Osteoblast (primary cell): Measurements from ENCODE around the gene TIGD4. TPM values are rescaled to one million over a fixed set of nuclear protein-coding genes. Genes with fewer than 3 reads are reported as not detected.

Experiments used
- DNase-seq: peaks from one replicate; pipeline ENCODE4 v3.0.0; 2011; ENCODE audit warnings: low spot score, mixed read lengths; ENCODE audit not compliant: insufficient read length; ENCODE audit errors: missing footprints
- H2AFZ ChIP-seq: 2 replicates; pipeline ENCODE4 v1.6.0; 2011; ENCODE audit warnings: mild to moderate bottlenecking, low read length
- H3K27ac ChIP-seq: 2 replicates; pipeline ENCODE4 v1.5.1; 2011; ENCODE audit warnings: mild to moderate bottlenecking, low read depth, low read length, moderate library complexity
- H3K27me3 ChIP-seq: 2 replicates; pipeline ENCODE4 v1.6.0; 2012; ENCODE audit warnings: mild to moderate bottlenecking, control low read depth, inconsistent platforms, low read length, moderate library complexity; ENCODE audit not compliant: insufficient read depth
- H3K36me3 ChIP-seq: 2 replicates; pipeline ENCODE4 v1.5.1; 2011; ENCODE audit warnings: mild to moderate bottlenecking, low read length, control low read depth, moderate library complexity; ENCODE audit not compliant: insufficient read depth
- H3K4me1 ChIP-seq: 2 replicates; pipeline ENCODE4 v1.5.1; 2011; ENCODE audit warnings: mild to moderate bottlenecking, low read length, control low read depth, moderate library complexity; ENCODE audit not compliant: insufficient read depth
- H3K4me2 ChIP-seq: 2 replicates; pipeline ENCODE4 v1.6.0; 2011; ENCODE audit warnings: mild to moderate bottlenecking, low read length; ENCODE audit not compliant: insufficient read depth
- H3K4me3 ChIP-seq: fragments of 200-600 bp; sonication (generic); 3 replicates; pipeline ENCODE4 v1.5.1; 2012; ENCODE audit warnings: mild to moderate bottlenecking, low read length, inconsistent platforms; ENCODE audit not compliant: insufficient read depth
- H3K79me2 ChIP-seq: 2 replicates; pipeline ENCODE4 v1.6.0; 2012; ENCODE audit warnings: mild to moderate bottlenecking, low read length, control low read depth, inconsistent platforms; ENCODE audit not compliant: insufficient read depth
- H3K9me3 ChIP-seq: 2 replicates; pipeline ENCODE4 v1.5.1; 2011; ENCODE audit warnings: low read depth, low read length, control low read depth
- H4K20me1 ChIP-seq: 2 replicates; pipeline ENCODE4 v1.6.0; 2012; ENCODE audit warnings: mild to moderate bottlenecking, low read length, control low read depth; ENCODE audit not compliant: insufficient read depth
- total RNA-seq: library from RNA; depleted of rRNA; stranded (reverse); fragments of >200 nt; gene quantifications from 2 replicates; pipeline ENCODE4 v1.2.3, GENCODE V29; 2012
- TF ChIP-seq, protein P1 (sequence below): IDR thresholded peaks from 2 replicates; pipeline ENCODE4 v1.5.1; 2011; ENCODE audit warnings: mild to moderate bottlenecking, low read depth, low read length, moderate library complexity; ENCODE audit errors: extremely low read depth

TIGD4 gene
- total RNA-seq, 1 donor = 0.36 TPM

DNA sequence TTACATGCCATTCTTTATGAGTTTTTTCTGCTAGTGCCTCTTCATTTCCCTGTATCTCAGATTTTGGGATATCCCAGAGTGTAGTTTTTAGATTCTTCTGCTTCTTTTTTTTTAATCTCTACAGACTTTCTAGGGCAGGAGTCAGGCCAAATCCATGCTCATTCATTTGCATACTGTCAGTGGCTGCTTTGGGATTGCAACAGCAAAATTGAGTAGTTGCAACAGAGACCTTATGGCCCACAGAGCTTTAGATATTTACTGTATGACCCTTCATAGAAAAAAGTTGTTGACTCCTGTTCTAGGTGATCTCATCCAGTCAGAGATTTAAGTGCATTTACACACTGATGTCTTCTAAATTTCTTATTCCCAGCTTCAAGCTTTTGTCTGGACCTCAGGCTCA is 35.5 kb upstream of the TIGD4 start:
- no peaks in the 10 kb centered on the region for H3K27me3 ChIP-seq
- DNase-seq = no peak
- no peaks in the 10 kb centered on the region for H3K4me1 ChIP-seq
- H2AFZ ChIP-seq = no peak overlapping the region
- H4K20me1 ChIP-seq = peaks cover 22% of the 10 kb centered on the region
- no peak overlapping the region for H3K27ac ChIP-seq
- H3K4me2 ChIP-seq = no peak overlapping the region
- peaks cover 32% of the 10 kb centered on the region for H3K79me2 ChIP-seq
- H3K4me3 ChIP-seq = no peak overlapping the region
- H3K9me3 ChIP-seq = no peaks in the 10 kb centered on the region
- TF ChIP-seq, protein P1, sequence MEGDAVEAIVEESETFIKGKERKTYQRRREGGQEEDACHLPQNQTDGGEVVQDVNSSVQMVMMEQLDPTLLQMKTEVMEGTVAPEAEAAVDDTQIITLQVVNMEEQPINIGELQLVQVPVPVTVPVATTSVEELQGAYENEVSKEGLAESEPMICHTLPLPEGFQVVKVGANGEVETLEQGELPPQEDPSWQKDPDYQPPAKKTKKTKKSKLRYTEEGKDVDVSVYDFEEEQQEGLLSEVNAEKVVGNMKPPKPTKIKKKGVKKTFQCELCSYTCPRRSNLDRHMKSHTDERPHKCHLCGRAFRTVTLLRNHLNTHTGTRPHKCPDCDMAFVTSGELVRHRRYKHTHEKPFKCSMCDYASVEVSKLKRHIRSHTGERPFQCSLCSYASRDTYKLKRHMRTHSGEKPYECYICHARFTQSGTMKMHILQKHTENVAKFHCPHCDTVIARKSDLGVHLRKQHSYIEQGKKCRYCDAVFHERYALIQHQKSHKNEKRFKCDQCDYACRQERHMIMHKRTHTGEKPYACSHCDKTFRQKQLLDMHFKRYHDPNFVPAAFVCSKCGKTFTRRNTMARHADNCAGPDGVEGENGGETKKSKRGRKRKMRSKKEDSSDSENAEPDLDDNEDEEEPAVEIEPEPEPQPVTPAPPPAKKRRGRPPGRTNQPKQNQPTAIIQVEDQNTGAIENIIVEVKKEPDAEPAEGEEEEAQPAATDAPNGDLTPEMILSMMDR = no peak
- no peaks in the 10 kb centered on the region for H3K36me3 ChIP-seq

DNA sequence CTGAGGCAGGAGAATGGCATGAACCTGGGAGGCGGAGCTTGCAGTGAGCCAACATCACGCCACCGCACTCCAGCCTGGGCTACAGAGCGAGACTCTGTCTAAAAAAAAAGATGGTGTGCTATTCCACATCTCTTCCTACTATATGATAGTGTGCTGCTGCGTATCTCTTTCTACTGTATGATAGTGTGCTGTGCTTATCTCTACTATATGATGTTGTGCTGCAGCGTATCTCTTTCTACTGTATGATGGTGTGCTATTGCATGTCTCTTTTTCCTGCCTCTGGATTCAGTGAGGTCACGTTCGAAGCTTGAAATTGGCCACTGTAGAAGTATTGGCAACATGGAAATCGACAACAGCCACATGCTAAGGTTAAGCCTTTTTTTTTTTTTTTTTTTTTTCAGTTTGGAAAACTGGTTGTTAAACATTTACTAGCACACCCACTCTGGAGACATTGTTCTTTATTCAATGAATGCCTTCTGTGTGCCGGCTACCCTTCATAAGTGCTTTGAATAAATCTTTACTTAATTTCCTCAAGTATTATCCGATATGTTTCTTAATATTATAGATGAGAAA is 31.3 kb upstream of the TIGD4 start:
- TF ChIP-seq, protein P1 = no peak

DNA sequence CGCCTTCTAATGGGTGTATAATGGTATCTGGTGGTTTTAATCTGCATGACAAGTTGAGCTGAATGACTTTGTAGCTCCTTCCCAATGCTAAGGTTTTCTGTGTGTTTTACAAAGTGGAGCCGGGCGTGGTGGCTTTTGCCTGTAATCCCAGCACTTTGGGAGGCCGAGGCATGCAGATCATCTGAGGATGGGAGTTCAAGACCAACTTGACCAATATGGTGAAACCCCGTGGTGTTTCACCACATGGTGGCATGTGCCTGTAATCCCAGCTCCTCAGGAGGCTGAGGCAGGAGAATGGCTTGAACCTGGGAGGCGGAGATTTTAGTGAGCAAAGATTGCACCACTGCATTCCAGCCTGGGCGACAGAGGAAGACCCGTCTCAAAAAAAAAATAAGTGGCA is 29.1 kb upstream of the TIGD4 start:
- peaks cover 28% of the 10 kb centered on the region for H4K20me1 ChIP-seq
- H3K27ac ChIP-seq = no peak overlapping the region
- no peak for DNase-seq
- no peaks in the 10 kb centered on the region for H3K9me3 ChIP-seq
- H3K79me2 ChIP-seq = peaks cover 60% of the 10 kb centered on the region
- H3K36me3 ChIP-seq = no peaks in the 10 kb centered on the region
- TF ChIP-seq, protein P1 = no peak
- H3K4me1 ChIP-seq = no peaks in the 10 kb centered on the region
- no peak overlapping the region for H3K4me2 ChIP-seq
- no peak overlapping the region for H3K4me3 ChIP-seq
- H3K27me3 ChIP-seq = no peaks in the 10 kb centered on the region
- no peak overlapping the region for H2AFZ ChIP-seq

More for the DNA sequence above, 31.3 kb upstream of the TIGD4 start:
- H3K4me3 ChIP-seq = no peak overlapping the region
- H4K20me1 ChIP-seq = peaks cover 25% of the 10 kb centered on the region
- no peaks in the 10 kb centered on the region for H3K4me1 ChIP-seq
- H3K9me3 ChIP-seq = no peaks in the 10 kb centered on the region
- peaks cover 57% of the 10 kb centered on the region for H3K79me2 ChIP-seq
- H3K27ac ChIP-seq = no peak overlapping the region
- no peaks in the 10 kb centered on the region for H3K27me3 ChIP-seq
- H2AFZ ChIP-seq = no peak overlapping the region
- no peak overlapping the region for H3K4me2 ChIP-seq
- H3K36me3 ChIP-seq = no peaks in the 10 kb centered on the region
- DNase-seq = no peak

DNA sequence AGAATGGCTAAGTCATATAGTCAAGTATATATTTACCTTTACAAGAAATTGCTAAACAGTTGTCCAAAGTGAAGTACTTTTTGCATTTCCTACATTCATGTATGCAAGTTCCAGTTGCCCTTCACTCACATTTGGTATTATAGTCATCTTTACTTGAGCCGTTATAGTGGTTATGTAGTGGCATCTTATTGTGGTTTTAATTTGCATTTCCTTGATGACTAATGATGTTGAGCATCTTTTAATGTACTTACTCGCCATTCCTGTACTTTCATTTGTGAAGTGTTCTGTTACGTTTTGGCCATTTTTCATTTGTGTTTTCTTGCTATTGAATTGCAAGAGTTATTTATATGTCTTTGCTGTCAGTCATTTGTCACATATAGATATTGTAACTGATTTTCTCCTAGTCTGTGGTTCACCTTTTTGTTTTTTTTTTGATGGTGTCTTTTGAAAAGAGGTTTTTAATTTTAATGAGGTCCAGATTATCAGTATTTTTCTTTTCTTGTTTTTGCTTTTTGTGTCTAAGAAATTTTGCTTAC is 27.8 kb upstream of the TIGD4 start:
- H3K4me3 ChIP-seq = no peak overlapping the region
- no peak overlapping the region for H3K4me2 ChIP-seq

More for the DNA sequence above, 27.8 kb upstream of the TIGD4 start:
- Histone ChIP-seq H3K79me2 (peaks cover 69% of the 10 kb centered on the region), H3K36me3 (no peaks in the 10 kb centered on the region), H3K9me3 (no peaks in the 10 kb centered on the region), H3K27ac (no peak overlapping the region), H3K27me3 (no peaks in the 10 kb centered on the region), H4K20me1 (peaks cover 27% of the 10 kb centered on the region), H2AFZ (no peak overlapping the region), H3K4me1 (no peaks in the 10 kb centered on the region)
- DNase-seq = no peak
- TF ChIP-seq, protein P1 = no peak
